Measurements from ENCODE around the gene PCP4L1. TPM values are rescaled to one million over a fixed set of nuclear protein-coding genes. Genes with fewer than 3 reads are reported as not detected.

The PCP4L1 gene
- polyA plus RNA-seq, 2 of the 4 experiments (the other 2 are of a cell fraction): not detected

- no peaks in the 10 kb centered on the region for H3K9me3 ChIP-seq
- POLR2A ChIA-PET: no interaction called here
- H3K4me1 ChIP-seq: no peaks in the 10 kb centered on the region
- no peak for TF ChIP-seq BHLHE40 (IDR thresholded peaks at IDR 0.05; ENCODE audit: low read depth, low read length)
- TF ChIP-seq RAD21 (conservative IDR thresholded peaks at IDR 0.05 in 1 of 2, IDR thresholded peaks at IDR 0.05 in 1 of 2): no peak
- TF ChIP-seq FOSB (CRISPR knock-in tag; IDR thresholded peaks at IDR 0.05): no peak
- DNase-seq (ENCODE audit: low read depth in 1 of 2, low spot score in 1 of 2): no peak
- no peak for ATAC-seq
- no peak overlapping the region for H3K4me3 ChIP-seq
- no peak overlapping the region for H3K27ac ChIP-seq
- 79% methylated on average over 9 of the region's 9 CpGs for WGBS (ENCODE audit: missing lambda C conversion rate)
- no peak overlapping the region for H3K4me2 ChIP-seq
- CTCF ChIA-PET: interaction anchor here (1.2 kb wide), 1 partner anchor 9 kb away, joined by 3 read pairs; no protein-coding TSS in a partner anchor
- no peak for FAIRE-seq
These were observed 40.8 kb downstream of the PCP4L1 start for GRCh38 chr1:161299347-161299746.

GRCh38 chr1:161300478-161300877 lies 41.9 kb downstream of the PCP4L1 start:
- Histone ChIP-seq H3K9me3 (no peaks in the 10 kb centered on the region), H3K4me2 (no peak overlapping the region), H3K4me1 (no peaks in the 10 kb centered on the region), H3K4me3 (no peak overlapping the region), H3K27ac (no peak overlapping the region)
- ChIA-PET CTCF (interaction anchor here (2.9 kb wide), 1 partner anchor 81 kb away, joined by 9 read pairs; no protein-coding TSS in a partner anchor), POLR2A (interaction anchor here (1.9 kb wide), 1 partner anchor 14 kb away, joined by 7 read pairs; the partner anchor contains the start of gene SDHC)
- WGBS (ENCODE audit: missing lambda C conversion rate): 73% methylated on average over 4 of the region's 4 CpGs
- no peak for ATAC-seq
- TF ChIP-seq CHD4 (IDR thresholded peaks at IDR 0.05; ENCODE audit: borderline replicate concordance) (no peak), MAFK (IDR thresholded peaks at IDR 0.05; ENCODE audit: partially characterized antibody) (peak; percentile 91)
- no peak for FAIRE-seq
- DNase-seq (ENCODE audit: low read depth in 1 of 2, low spot score in 1 of 2): no peak

GRCh38 chr1:161304927-161305866 lies 46.7 kb downstream of the PCP4L1 start:
- H3K4me2 ChIP-seq: no peak overlapping the region
- H3K4me1 ChIP-seq: peaks cover 10% of the 10 kb centered on the region; the same call in 2 of the 3 replicates
- DNase-seq (ENCODE audit: low read depth in 1 of 2, low spot score in 1 of 2): no peak
- H3K9me3 ChIP-seq: no peaks in the 10 kb centered on the region
- no peak for ATAC-seq
- CTCF ChIA-PET: interaction anchor here (0.6 to 3.2 kb wide), 5 partner anchors 9 to 77 kb away, joined by 3 to 15 read pairs (median 3); partner anchors contain the start of gene SDHC
- no peak overlapping the region for H3K27ac ChIP-seq
- POLR2A ChIA-PET: no interaction called here
- no peak overlapping the region for H3K4me3 ChIP-seq
- no peak for FAIRE-seq
- TF ChIP-seq RFX5 (IDR thresholded peaks at IDR 0.05) (no peak), ZNF302 (CRISPR knock-in tag; IDR thresholded peaks at IDR 0.05) (no peak), CTCF (IDR thresholded peaks at IDR 0.05) (no peak), CEBPB (IDR thresholded peaks at IDR 0.05) (no peak), FOSL2 (IDR thresholded peaks at IDR 0.05) (no peak), FOSL2 (CRISPR knock-in tag; IDR thresholded peaks at IDR 0.05) (no peak), E2F6 (IDR thresholded peaks at IDR 0.05; ENCODE audit: borderline replicate concordance, low read depth) (no peak), ZFP36 (IDR thresholded peaks at IDR 0.05; ENCODE audit: borderline replicate concordance, partially characterized antibody) (no peak), MYC (IDR thresholded peaks at IDR 0.05; ENCODE audit: borderline replicate concordance, low read length) (no peak), ELK1 (IDR thresholded peaks at IDR 0.05; ENCODE audit: low read depth, low read length) (no peak), RAD21 (conservative IDR thresholded peaks at IDR 0.05 in 1 of 2, IDR thresholded peaks at IDR 0.05 in 1 of 2) (no peak)
- WGBS (ENCODE audit: missing lambda C conversion rate): 79% methylated on average over 17 of the region's 17 CpGs

Data from A549 (cell line).